Mesodermal cell (in vitro differentiated cells): ENCODE data around the gene DLGAP3.
A peak's percentile ranks its signal among the peaks of the same experiment; 100 is the strongest.

Experiments used
- H3K27ac ChIP-seq: 2 replicates; pipeline ENCODE4 v1.7.0; 2013; ENCODE audit warnings: mild to moderate bottlenecking, low read depth, low read length, moderate library complexity; ENCODE audit not compliant: severe bottlenecking
- H3K36me3 ChIP-seq: 2 replicates; pipeline ENCODE4 v1.7.1; 2013; ENCODE audit warnings: mild to moderate bottlenecking, low read length, moderate library complexity; ENCODE audit not compliant: control insufficient read depth, insufficient read depth
- H3K4me1 ChIP-seq: one replicate; pipeline ENCODE4 v1.7.1; 2013; ENCODE audit warnings: mild to moderate bottlenecking, low read length; ENCODE audit not compliant: insufficient read depth, control insufficient read depth, poor library complexity, severe bottlenecking
- H3K4me3 ChIP-seq: 2 replicates; pipeline ENCODE4 v1.7.0; 2013; ENCODE audit warnings: low read length, control low read depth, mild to moderate bottlenecking; ENCODE audit not compliant: insufficient read depth, poor library complexity, severe bottlenecking; ENCODE audit errors: extremely low read depth
- H3K9me3 ChIP-seq: 2 replicates; pipeline ENCODE4 v1.7.1; 2013; ENCODE audit warnings: mild to moderate bottlenecking, low read length, moderate library complexity; ENCODE audit not compliant: control insufficient read depth
- WGBS, 2 experiments: methylation state at CpG; one replicate each; pipeline ENCODE4 v1.1.5; 2013; ENCODE audit warnings: missing lambda C conversion rate in 2 of 2; ENCODE audit not compliant: insufficient coverage in 2 of 2; 5-methylcytosine and 5-hydroxymethylcytosine counted together

Gene DLGAP3

GRCh38 chr1:34851431-34852105 is 77.9 kb downstream of the DLGAP3 start:
- Histone ChIP-seq H3K36me3 (peaks cover 69% of the 10 kb centered on the region), H3K4me3 (no peak overlapping the region), H3K27ac (no peak overlapping the region), H3K4me1 (peaks cover 6% of the 10 kb centered on the region), H3K9me3 (no peaks in the 10 kb centered on the region)
- 76 to 91% methylated on average over 5 to 8 of the region's 13 CpGs for WGBS, 2 experiments

GRCh38 chr1:34850382-34850781 is 79.1 kb downstream of the DLGAP3 start:
- peaks cover 57% of the 10 kb centered on the region for H3K36me3 ChIP-seq
- 91 to 96% methylated on average over 4 of the region's 6 CpGs for WGBS, 2 experiments
- H3K4me3 ChIP-seq = no peak overlapping the region
- H3K9me3 ChIP-seq = no peaks in the 10 kb centered on the region
- H3K4me1 ChIP-seq = peaks cover 6% of the 10 kb centered on the region
- H3K27ac ChIP-seq = no peak overlapping the region

GRCh38 chr1:34847094-34847493 is 82.4 kb downstream of the DLGAP3 start:
- H3K9me3 ChIP-seq = no peaks in the 10 kb centered on the region
- 85 to 98% methylated on average over 5 to 6 of the region's 7 CpGs for WGBS, 2 experiments
- peaks cover 41% of the 10 kb centered on the region for H3K36me3 ChIP-seq
- H3K4me1 ChIP-seq = peaks cover 15% of the 10 kb centered on the region
- H3K4me3 ChIP-seq = no peak overlapping the region
- H3K27ac ChIP-seq = no peak overlapping the region

GRCh38 chr1:34846265-34846664 is 83.2 kb downstream of the DLGAP3 start:
- H3K9me3 ChIP-seq = no peaks in the 10 kb centered on the region
- no peak overlapping the region for H3K27ac ChIP-seq
- peaks cover 13% of the 10 kb centered on the region for H3K4me1 ChIP-seq
- 100% methylated on average over 1 to 2 of the region's 2 CpGs for WGBS, 2 experiments
- H3K36me3 ChIP-seq = peaks cover 33% of the 10 kb centered on the region
- H3K4me3 ChIP-seq = no peak overlapping the region

DNA sequence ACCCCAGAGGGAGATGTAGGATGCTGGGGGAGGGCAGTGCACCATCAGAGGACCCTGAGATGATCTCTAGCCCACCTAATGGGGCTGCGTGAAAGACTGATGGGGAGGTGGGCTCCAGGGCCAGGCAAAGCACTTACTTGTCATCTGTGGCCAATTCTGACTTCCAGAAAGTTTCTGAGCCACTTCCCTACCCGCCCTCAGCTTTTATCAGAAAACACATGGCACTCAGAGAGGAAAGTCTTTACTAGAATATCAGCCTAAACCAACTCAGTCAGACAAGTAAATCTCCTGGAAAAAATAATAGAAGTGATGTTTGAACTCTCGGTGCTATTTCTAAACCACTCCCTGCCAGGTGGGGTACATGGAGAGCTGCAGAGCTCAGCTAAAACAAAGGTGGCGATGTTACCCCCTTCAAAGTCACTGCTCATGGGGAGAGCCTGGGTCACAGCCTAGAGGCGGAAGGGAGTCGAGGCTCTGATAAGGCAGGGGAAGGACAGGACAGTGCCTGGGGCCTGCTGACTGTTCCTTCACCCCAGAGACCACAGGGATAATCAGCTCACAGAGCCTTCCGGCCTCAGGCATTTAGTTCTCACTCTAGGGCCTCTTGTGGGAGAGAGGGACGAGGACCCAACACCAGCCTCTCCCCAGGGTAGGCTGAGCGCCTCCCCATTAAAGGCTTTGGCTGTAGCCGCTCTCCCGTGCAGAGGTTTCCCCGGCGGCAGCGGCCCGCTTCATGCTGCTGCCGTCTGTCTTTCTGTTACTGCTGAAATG is 84.1 kb downstream of the DLGAP3 start:
- 67 to 86% methylated on average over 7 to 12 of the region's 16 CpGs for WGBS, 2 experiments
- Histone ChIP-seq H3K4me1 (peaks cover 13% of the 10 kb centered on the region), H3K36me3 (peaks cover 24% of the 10 kb centered on the region), H3K27ac (peak overlapping the region; percentile 84), H3K4me3 (no peak overlapping the region), H3K9me3 (no peaks in the 10 kb centered on the region)

DNA sequence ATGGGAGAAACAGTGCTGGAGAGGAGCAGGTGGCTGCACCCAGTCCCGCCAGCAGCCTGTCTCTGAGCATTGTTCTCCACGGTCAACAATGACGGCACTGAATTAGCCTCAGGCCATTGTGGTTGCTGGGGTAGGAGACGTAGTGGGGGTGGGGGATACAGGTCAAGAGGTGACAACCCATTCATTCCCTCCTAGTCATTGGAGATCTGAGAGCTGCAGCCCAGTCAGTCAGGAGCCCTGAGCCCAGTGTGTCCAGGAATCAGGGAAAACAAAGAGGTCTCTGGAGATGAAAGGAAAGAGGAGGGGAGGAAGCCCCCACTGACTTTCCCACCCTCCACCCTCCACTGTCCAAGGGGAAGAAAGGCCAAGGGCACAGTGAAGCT is 85.2 kb downstream of the DLGAP3 start:
- peak overlapping the region; percentile 84 for H3K27ac ChIP-seq
- H3K36me3 ChIP-seq = peaks cover 15% of the 10 kb centered on the region

DNA sequence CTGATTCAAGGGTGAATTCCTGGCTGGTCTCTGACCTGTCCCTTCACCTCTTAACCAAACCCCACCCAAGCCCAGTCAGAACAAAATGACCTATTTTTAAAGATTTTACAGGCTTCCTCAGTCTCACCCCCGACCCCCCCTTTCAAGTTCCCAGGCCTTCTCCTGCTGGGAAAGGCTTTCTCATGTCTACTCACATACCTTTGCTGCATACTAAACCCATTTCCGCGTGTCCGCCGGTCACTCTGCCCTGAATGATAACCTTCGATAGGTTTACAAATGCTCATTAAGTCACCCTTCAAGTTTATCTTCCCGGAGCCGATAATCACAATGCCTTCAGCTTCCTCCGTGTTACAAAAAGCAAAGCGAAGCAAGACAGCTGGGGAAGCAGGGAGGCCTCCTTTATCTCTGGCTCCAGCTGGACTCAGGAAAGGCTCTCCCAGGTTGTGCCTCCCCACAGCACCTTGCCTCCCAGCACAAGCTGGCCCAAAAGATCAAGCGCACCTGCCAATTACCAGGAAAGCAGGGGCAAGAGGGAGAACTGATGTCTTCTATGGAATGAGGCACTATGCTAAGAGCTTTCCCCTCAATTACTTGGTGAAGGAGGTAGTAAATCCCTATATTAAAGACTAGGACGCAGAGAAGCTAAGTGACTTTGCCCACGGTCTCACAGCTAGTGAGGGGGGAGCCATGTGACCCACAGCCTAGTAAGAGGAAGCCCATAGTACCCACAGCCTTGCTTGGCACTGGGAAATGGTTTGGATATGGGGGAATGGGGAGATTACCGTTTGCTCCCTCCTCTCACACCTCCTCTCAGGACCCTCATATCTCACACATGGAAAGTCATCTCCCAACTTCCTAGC is 85.8 kb downstream of the DLGAP3 start:
- no peak overlapping the region for H3K4me3 ChIP-seq
- H3K9me3 ChIP-seq = no peaks in the 10 kb centered on the region
- H3K36me3 ChIP-seq = peaks cover 9% of the 10 kb centered on the region
- peaks cover 13% of the 10 kb centered on the region for H3K4me1 ChIP-seq
- H3K27ac ChIP-seq = peak overlapping the region; percentile 84
- WGBS, 2 experiments = 48 to 49% methylated on average over 10 to 12 of the region's 14 CpGs

More for the DNA sequence above, 85.2 kb downstream of the DLGAP3 start:
- Histone ChIP-seq H3K4me1 (peaks cover 13% of the 10 kb centered on the region), H3K4me3 (no peak overlapping the region), H3K9me3 (no peaks in the 10 kb centered on the region)
- WGBS, 2 experiments = 48% methylated on average over 3 of the region's 4 CpGs; no CpG with 5 or more reads in 1 of the 2 experiments

DNA sequence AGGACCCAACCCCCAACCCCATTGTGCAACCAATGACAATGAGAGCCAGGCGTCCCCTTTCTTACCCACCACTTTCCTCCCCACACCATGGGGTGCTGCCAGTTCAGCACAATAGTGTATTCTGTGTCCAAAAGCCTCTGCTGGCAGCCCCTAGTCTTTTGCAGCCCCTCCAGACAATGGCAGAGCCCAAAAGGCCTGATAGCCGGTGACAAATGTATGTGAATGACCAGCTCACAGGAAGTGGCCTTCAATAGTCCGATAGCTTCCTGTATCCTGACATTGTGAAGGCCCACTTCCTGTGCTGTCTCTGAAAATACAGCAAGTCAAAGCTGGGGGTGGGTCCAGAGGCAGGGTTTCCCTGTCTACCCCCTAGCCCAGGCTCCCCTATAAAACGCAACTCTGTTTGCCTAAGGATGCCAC is 86.5 kb downstream of the DLGAP3 start:
- no peak overlapping the region for H3K4me3 ChIP-seq
- H3K9me3 ChIP-seq = no peaks in the 10 kb centered on the region
- peak overlapping the region; percentile 84 for H3K27ac ChIP-seq
- H3K36me3 ChIP-seq = peaks cover 3% of the 10 kb centered on the region
- peaks cover 13% of the 10 kb centered on the region for H3K4me1 ChIP-seq
- WGBS, 2 experiments = 51 to 71% methylated on average over 4 of the region's 4 CpGs

GRCh38 chr1:34842073-34842472 is 87.4 kb downstream of the DLGAP3 start:
- WGBS, 2 experiments = 80 to 88% methylated on average over 1 of the region's 3 CpGs
- Histone ChIP-seq H3K27ac (no peak overlapping the region), H3K36me3 (no peaks in the 10 kb centered on the region), H3K4me1 (peaks cover 13% of the 10 kb centered on the region), H3K9me3 (no peaks in the 10 kb centered on the region), H3K4me3 (no peak overlapping the region)

- H3K4me3 ChIP-seq = no peak overlapping the region
- 89 to 93% methylated on average over 3 of the region's 3 CpGs for WGBS, 2 experiments
- no peak overlapping the region for H3K27ac ChIP-seq
- peaks cover 18% of the 10 kb centered on the region for H3K4me1 ChIP-seq
- no peaks in the 10 kb centered on the region for H3K36me3 ChIP-seq
- H3K9me3 ChIP-seq = no peaks in the 10 kb centered on the region
These were observed 89.0 kb downstream of the DLGAP3 start for GRCh38 chr1:34840426-34840825.
